Activated B cell treated with CpG ODN at 0.5 μM for 24 hours (primary cell): ENCODE measurements around the gene SFT2D2. TPM values are rescaled to one million over a fixed set of nuclear protein-coding genes. Genes with fewer than 3 reads are reported as not detected.

Source experiments
- ATAC-seq: fragments of 200-7000 bp; cut with Tn5 transposase; one replicate; pipeline ENCODE4 v1.10.0; 2021; ENCODE audit warnings: low read depth, mild to moderate bottlenecking, moderate library complexity
- CTCF ChIA-PET: fragments of 350-600 bp; sonication (Branson Sonifier 250); formaldehyde crosslinking; loops from one replicate; lab custom pipeline; 2021; ENCODE audit warnings: antibody characterized with exemption; lab: Charles Lee
- POLR2A ChIA-PET: fragments of 350-600 bp; sonication (Branson Sonifier 250); formaldehyde crosslinking; loops from one replicate; lab custom pipeline; 2021; ENCODE audit warnings: antibody characterized with exemption; lab: Charles Lee
- DNase-seq: peaks from one replicate; pipeline ENCODE4 v3.0.0; 2022
- H3K27ac Mint-ChIP-seq: one replicate; pipeline ENCODE4 v1.8.0; 2020; ENCODE audit warnings: mixed read lengths
- H3K27me3 Mint-ChIP-seq: one replicate; pipeline ENCODE4 v1.8.0; 2021; ENCODE audit warnings: mixed read lengths
- H3K36me3 Mint-ChIP-seq: one replicate; pipeline ENCODE4 v1.8.0; 2021; ENCODE audit warnings: low read depth, mixed read lengths
- H3K4me1 Mint-ChIP-seq: one replicate; pipeline ENCODE4 v1.8.0; 2021; ENCODE audit warnings: mixed read lengths
- H3K4me3 Mint-ChIP-seq: one replicate; pipeline ENCODE4 v1.8.0; 2020; ENCODE audit warnings: mild to moderate bottlenecking, mixed read lengths
- H3K9me3 Mint-ChIP-seq: one replicate; pipeline ENCODE4 v1.8.0; 2020; ENCODE audit warnings: mixed read lengths
- CTCF ChIP-seq: fragments of 200-600 bp; IDR thresholded peaks from one replicate; pipeline ENCODE4 v1.8.0; 2022; ENCODE audit warnings: antibody characterized with exemption, mild to moderate bottlenecking
- intact Hi-C: fragments of 100-400 bp; cut with micrococcal nuclease; formaldehyde crosslinking; loops from one replicate; pipeline ENCODE4 v1.15.1; 2024
- total RNA-seq: library from RNA; stranded (reverse); gene quantifications from 2 replicates; pipeline ENCODE4 v1.2.3, GENCODE V29; 2022

SFT2D2 gene
- total RNA-seq, result 62.7 and 63.4 TPM in 2 replicates

GRCh38 chr1:168225476-168226190 is at the start of gene SFT2D2:
SFT2D2 (plus strand) TSS chr1:168226004; CDS start chr1:168226080, 76 bp downstream.
- Mint-ChIP-seq H3K9me3 (no peaks in the 10 kb centered on the region), H3K4me3 (peak within 1 kb of the TSS; percentile 96), H3K27me3 (no peaks in the 10 kb centered on the region), H3K36me3 (peaks cover 29% of the 10 kb centered on the region), H3K27ac (peak within 1 kb of the TSS; percentile 93), H3K4me1 (peaks cover 47% of the 10 kb centered on the region)
- POLR2A ChIA-PET, result interaction anchor here (0.5 to 3.0 kb wide), 9 partner anchors 9 to 1387 kb away, joined by 3 to 34 read pairs (median 6); partner anchors contain the start of genes DCAF6, MPC2, POGK and TIPRL
- peak; percentile 85 for DNase-seq
- intact Hi-C loops, result loop anchor here (1.0 to 10.0 kb wide), 9 partner anchors 46 to 1667 kb away; partner anchors contain the start of genes DCAF6, MPC2, NME7 and POU2F1
- ATAC-seq, result peak; percentile 92
- no peak for TF ChIP-seq CTCF
- CTCF ChIA-PET, result interaction anchor here (4.0 kb wide), 1 partner anchor 10 kb away, joined by 16 read pairs; no protein-coding TSS in a partner anchor

DNA sequence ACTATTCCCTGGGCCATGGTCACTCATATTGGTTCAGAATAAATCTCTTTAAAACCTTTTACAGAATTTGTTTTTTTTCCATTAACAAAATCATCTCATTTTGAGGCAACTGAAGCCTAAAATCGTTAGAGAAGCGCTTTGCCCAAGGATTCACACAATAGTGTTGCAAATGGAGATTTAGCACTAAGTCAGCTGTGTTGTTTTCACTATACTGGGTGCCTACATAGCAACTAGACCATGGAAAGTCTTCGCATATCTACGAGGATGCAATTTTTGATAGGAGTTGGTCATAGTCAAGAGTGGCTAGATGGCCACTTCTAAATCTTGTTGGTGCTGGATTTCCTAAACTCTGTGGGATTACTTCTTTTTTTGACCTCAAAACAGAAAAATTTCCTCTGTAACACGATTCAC is 47.6 kb upstream of the SFT2D2 start:
- Mint-ChIP-seq H3K4me3 (no peak overlapping the region), H3K4me1 (peaks cover 2% of the 10 kb centered on the region), H3K27ac (no peak overlapping the region), H3K36me3 (peaks cover 4% of the 10 kb centered on the region), H3K27me3 (peaks cover 10% of the 10 kb centered on the region), H3K9me3 (no peaks in the 10 kb centered on the region)
- CTCF ChIA-PET, result no interaction called here
- TF ChIP-seq CTCF, result no peak
- intact Hi-C loops, result loop anchor here (1.0 to 5.0 kb wide), 7 partner anchors 33 to 1894 kb away; partner anchors contain the start of genes KIFAP3, NME7 and POU2F1
- DNase-seq (no peak), ATAC-seq (no peak)
- POLR2A ChIA-PET, result interaction anchor here (1.1 to 3.4 kb wide), 2 partner anchors 48 to 242 kb away, joined by 4 to 34 read pairs; partner anchors contain the start of gene SFT2D2

DNA sequence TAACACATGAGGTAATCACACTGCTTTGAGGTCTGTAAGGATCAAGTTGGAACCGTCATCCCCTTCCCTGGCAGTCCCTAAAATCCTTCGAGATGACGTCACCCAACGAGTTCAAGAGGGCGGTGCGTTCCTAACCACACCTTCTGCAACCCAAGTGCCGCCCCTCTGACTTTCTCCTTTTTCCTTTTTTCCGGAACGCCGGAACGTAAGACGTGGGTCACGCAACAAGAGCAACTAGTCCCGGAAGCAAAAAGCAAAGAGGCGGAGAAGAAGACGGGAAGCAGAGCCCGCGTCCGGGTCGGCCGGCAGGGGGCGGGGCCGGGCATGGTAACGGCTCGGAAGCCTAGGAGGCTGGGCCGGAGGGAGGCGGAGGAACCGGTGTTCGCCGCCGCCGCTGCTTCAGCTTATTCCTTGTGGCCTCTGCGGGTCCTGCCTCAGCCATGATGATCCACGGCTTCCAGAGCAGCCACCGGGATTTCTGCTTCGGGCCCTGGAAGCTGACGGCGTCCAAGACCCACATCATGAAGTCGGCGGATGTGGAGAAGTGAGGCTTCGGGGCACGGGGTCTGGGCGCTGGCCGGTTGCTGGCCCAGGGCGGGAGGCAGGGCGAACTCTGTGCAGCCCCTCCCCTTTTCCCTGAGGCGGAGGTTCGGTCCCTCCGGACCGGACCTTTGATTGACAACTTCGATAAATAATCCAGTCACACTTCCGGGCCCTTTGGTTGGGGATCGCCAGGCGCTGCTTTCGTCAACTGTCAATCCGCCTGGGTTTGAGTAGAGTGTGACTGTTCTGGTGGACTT is 47.0 kb upstream of the SFT2D2 start, which contains the start of gene TIPRL:
TSS of gene TIPRL (plus strand) at position 325 of the 800 bp plus-strand sequence. CDS start at position 441, 116 bp downstream.
- DNase-seq, result peak; percentile 92
- Mint-ChIP-seq H3K36me3 (peaks cover 8% of the 10 kb centered on the region), H3K9me3 (no peaks in the 10 kb centered on the region), H3K27me3 (peaks cover 8% of the 10 kb centered on the region), H3K4me1 (peaks cover 2% of the 10 kb centered on the region), H3K27ac (no peak within 1 kb of the TSS), H3K4me3 (no peak within 1 kb of the TSS)
- peak; percentile 88 for ATAC-seq
- intact Hi-C loops, result loop anchor here (1.0 to 5.0 kb wide), 10 partner anchors 34 to 1893 kb away; partner anchors contain the start of genes DCAF6, KIFAP3, NME7 and POU2F1
- ChIA-PET CTCF (no interaction called here), POLR2A (interaction anchor here (1.1 to 3.4 kb wide), 2 partner anchors 47 to 243 kb away, joined by 4 to 34 read pairs; partner anchors contain the start of gene SFT2D2)
- no peak for TF ChIP-seq CTCF

- no peak overlapping the region for H3K27ac Mint-ChIP-seq
- H3K4me3 Mint-ChIP-seq, result no peak overlapping the region
- no peaks in the 10 kb centered on the region for H3K9me3 Mint-ChIP-seq
- H3K36me3 Mint-ChIP-seq, result peaks cover 11% of the 10 kb centered on the region
- ATAC-seq, result no peak
- ChIA-PET CTCF (no interaction called here), POLR2A (interaction anchor here (0.6 to 3.4 kb wide), 4 partner anchors 43 to 840 kb away, joined by 3 to 34 read pairs (median 4); partner anchors contain the start of genes GPR161 and SFT2D2)
- peaks cover 2% of the 10 kb centered on the region for H3K4me1 Mint-ChIP-seq
- H3K27me3 Mint-ChIP-seq, result peaks cover under 1% of the 10 kb centered on the region
- intact Hi-C loops, result loop anchor here (1.0 to 5.0 kb wide), 9 partner anchors 35 to 1893 kb away; partner anchors contain the start of genes DCAF6, KIFAP3, NME7 and POU2F1
- no peak for TF ChIP-seq CTCF
- no peak for DNase-seq
Observed at GRCh38 chr1:168179438-168180147, 46.2 kb upstream of the SFT2D2 start.
